B cell (primary cell): Measurements from ENCODE around the gene AFF1.

Experiments
- CTCF ChIP-seq: fragments of 200-600 bp; IDR thresholded peaks from one replicate; pipeline ENCODE4 v1.8.0; 2022; ENCODE audit warnings: antibody characterized with exemption, mild to moderate bottlenecking
- EZH2 ChIP-seq: IDR thresholded peaks from 2 replicates; pipeline ENCODE4 v1.6.1; 2012; ENCODE audit warnings: borderline replicate concordance, low read depth, mild to moderate bottlenecking, moderate library complexity, low read length; ENCODE audit not compliant: insufficient read depth, poor library complexity, severe bottlenecking

GRCh38 chr4:87141428-87141827 lies 206.6 kb downstream of the AFF1 start:
- no peak for TF ChIP-seq CTCF
- TF ChIP-seq EZH2, result no peak
